HCT116 (cell line): Measurements from ENCODE around the gene C2CD3. TPM values are rescaled to one million over a fixed set of nuclear protein-coding genes. Genes with fewer than 3 reads are reported as not detected.

Experiments
- ATAC-seq: fragments of 200-7000 bp; cut with Tn5 transposase; 2 replicates; pipeline ENCODE4 v1.9.1; 2020; ENCODE audit warnings: mild to moderate bottlenecking, moderate library complexity
- BruUV-seq: library from RNA; stranded (reverse); fragments of 400-500 nt; replicated peaks from 2 replicates; lab custom pipeline; 2021; lab: Mats Ljungman, UMichigan
- CTCF ChIA-PET: fragments of 300-600 bp; sonication (Branson Sonifier 250); formaldehyde crosslinking; loops from one replicate; lab custom pipeline; 2021; ENCODE audit warnings: antibody characterized with exemption; lab: Charles Lee
- POLR2A ChIA-PET: fragments of 300-600, 350-600 bp; sonication (Branson Sonifier 250); formaldehyde crosslinking; loops from one replicate; lab custom pipeline; 2021; ENCODE audit warnings: antibody characterized with exemption; lab: Charles Lee
- RAD21 ChIA-PET, 2 experiments: fragments of 300-600 bp; sonication (Branson Sonifier 250); formaldehyde crosslinking; loops; one replicate each; lab custom pipeline; 2023; ENCODE audit warnings: low total read pairs in 2 of 2; ENCODE audit not compliant: uncharacterized antibody in 2 of 2, unreplicated experiment in 2 of 2, low non-redundant PET in 1 of 2; lab: Charles Lee
- DNase-seq: peaks from one replicate; pipeline ENCODE4 v3.0.0-alpha.2; 2010; ENCODE audit warnings: low read depth, low spot score
- H2AFZ ChIP-seq: fragments of 200-600 bp; shearing (Covaris generic), sonication (generic); 2 replicates; pipeline ENCODE4 v1.6.1; 2017; ENCODE audit warnings: low read depth, mixed run types, mixed read lengths, antibody characterized with exemption, low read length; ENCODE audit not compliant: poor library complexity, severe bottlenecking
- H3K27ac ChIP-seq: 2 replicates; pipeline ENCODE4 v1.5.1; 2012; ENCODE audit warnings: low read depth, low read length
- H3K27me3 ChIP-seq: fragments of 200-600 bp; sonication (generic); 2 replicates; pipeline ENCODE4 v1.6.1; 2016; ENCODE audit warnings: mixed run types, low read length, mixed read lengths; ENCODE audit not compliant: insufficient read depth
- H3K36me3 ChIP-seq, 2 experiments: fragments of 200-500 bp in 1 of 2; fragments of 200-600 bp in 1 of 2; sonication (Bioruptor generic) in 1 of 2; sonication (generic) in 1 of 2; 2 replicates each; pipeline versions ENCODE4 v1.5.1 to v1.6.1; 2014 to 2016; ENCODE audit warnings: low read length in 2 of 2, inconsistent platforms in 1 of 2, mixed read lengths in 1 of 2, mixed run types in 1 of 2; ENCODE audit not compliant: insufficient read depth in 2 of 2, control insufficient read depth in 1 of 2
- H3K4me1 ChIP-seq, 2 experiments: fragments of 200-600 bp in 1 of 2; sonication (generic) in 1 of 2; 2 replicates each; pipeline versions ENCODE4 v1.5.1 to v1.6.1; 2012 to 2017; ENCODE audit warnings: low read length in 2 of 2, inconsistent platforms in 1 of 2, mild to moderate bottlenecking in 1 of 2, mixed read lengths in 1 of 2, mixed run types in 1 of 2, moderate library complexity in 1 of 2; ENCODE audit not compliant: insufficient read depth in 2 of 2, control insufficient read depth in 1 of 2
- H3K4me2 ChIP-seq: fragments of 200-600 bp; sonication (generic); 2 replicates; pipeline ENCODE4 v1.6.1; 2017; ENCODE audit warnings: mixed run types, low read length, mixed read lengths
- H3K4me3 ChIP-seq, 2 experiments: fragments of 200-600 bp in 1 of 2; sonication (generic) in 1 of 2; replicated peaks in 1 of 2; 2 replicates each; pipeline ENCODE4 v1.5.1; 2011 to 2016; ENCODE audit warnings: low read length in 2 of 2, control low read depth in 1 of 2, low read depth in 1 of 2, mild to moderate bottlenecking in 1 of 2, mixed read lengths in 1 of 2, mixed run types in 1 of 2
- H3K79me2 ChIP-seq: fragments of 200-600 bp; sonication (generic); 2 replicates; pipeline ENCODE4 v1.6.1; 2017; ENCODE audit warnings: mild to moderate bottlenecking, mixed run types, low read length, moderate library complexity, mixed read lengths; ENCODE audit not compliant: insufficient read depth
- H3K9ac ChIP-seq: fragments of 200-600 bp; sonication (generic); 2 replicates; pipeline ENCODE4 v1.6.1; 2016; ENCODE audit warnings: low read length, mixed read lengths
- H3K9me2 ChIP-seq: fragments of 200-600 bp; sonication (generic), shearing (Covaris generic); 2 replicates; pipeline ENCODE4 v1.6.1; 2017; ENCODE audit warnings: mixed run types, mild to moderate bottlenecking, moderate library complexity; ENCODE audit not compliant: insufficient read depth
- H3K9me3 ChIP-seq, 2 experiments: fragments of 200-500 bp in 1 of 2; fragments of 200-600 bp in 1 of 2; sonication (Bioruptor generic) in 1 of 2; sonication (generic) in 1 of 2; 2 replicates each; pipeline ENCODE4 v1.6.1; 2014 to 2017; ENCODE audit warnings: low read length in 2 of 2, mixed read lengths in 2 of 2, inconsistent platforms in 1 of 2, low read depth in 1 of 2, mild to moderate bottlenecking in 1 of 2, mixed run types in 1 of 2, moderate library complexity in 1 of 2; ENCODE audit not compliant: control insufficient read depth in 1 of 2, insufficient read depth in 1 of 2
- H4K20me1 ChIP-seq: fragments of 200-600 bp; sonication (generic), shearing (Covaris generic); 2 replicates; pipeline ENCODE4 v1.6.1; 2017; ENCODE audit warnings: mixed run types, mild to moderate bottlenecking, moderate library complexity; ENCODE audit not compliant: insufficient read depth
- CEBPB ChIP-seq: IDR thresholded peaks from 2 replicates; pipeline ENCODE4 v1.6.1; 2012; ENCODE audit warnings: low read depth
- ELF1 ChIP-seq: IDR thresholded peaks from 2 replicates; pipeline ENCODE4 v1.6.1; 2012; ENCODE audit warnings: low read depth, borderline replicate concordance
- JUND ChIP-seq: IDR thresholded peaks from 2 replicates; pipeline ENCODE4 v1.6.1; 2012
- SP1 ChIP-seq: IDR thresholded peaks from 2 replicates; pipeline ENCODE4 v1.6.1; 2012; ENCODE audit warnings: low read depth
- intact Hi-C: fragments of 100-400 bp; cut with micrococcal nuclease; formaldehyde crosslinking; loops from 2 replicates; pipeline ENCODE4 v1.10.0; 2022
- total RNA-seq: library from RNA; stranded (reverse); gene quantifications from one replicate; pipeline ENCODE4 v1.2.1, GENCODE V29; 2021; ENCODE audit not compliant: unreplicated experiment

The C2CD3 gene
- total RNA-seq, 1 experiment from 2014 or later, result 30.6 TPM

DNA sequence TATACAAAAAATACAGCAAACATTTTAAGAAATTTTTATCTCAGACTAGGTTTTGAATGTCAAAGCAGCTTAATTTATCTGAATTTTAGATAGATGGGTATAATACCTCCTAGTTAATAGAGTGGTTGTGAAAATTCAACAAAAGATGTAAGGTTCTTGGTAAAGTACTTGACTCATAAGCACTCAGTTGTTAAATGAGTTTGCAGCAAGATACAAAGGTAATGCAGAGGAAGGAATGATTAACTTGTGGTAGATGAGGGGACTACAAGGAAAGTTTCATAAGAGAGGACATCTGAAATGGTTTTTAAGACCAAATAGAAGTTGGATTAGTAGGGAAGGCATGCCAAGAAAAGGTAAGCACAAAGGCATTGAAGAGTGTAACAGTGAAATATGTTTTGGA lies 37.7 kb upstream of the C2CD3 start:
- CTCF ChIA-PET, result interaction anchor here (0.8 kb wide), 1 partner anchor 13 kb away, joined by 3 read pairs; no protein-coding TSS in a partner anchor
- Histone ChIP-seq H3K27me3 (no peaks in the 10 kb centered on the region), H2AFZ (no peak overlapping the region), H4K20me1 (no peaks in the 10 kb centered on the region), H3K36me3 (peaks cover 2 to 22% of the 10 kb centered on the region in 2 experiments), H3K4me3 (no peak overlapping the region), H3K4me2 (no peak overlapping the region), H3K9ac (no peak overlapping the region), H3K27ac (no peak overlapping the region), H3K9me3 (no peaks in the 10 kb centered on the region), H3K9me2 (no peaks in the 10 kb centered on the region), H3K79me2 (peaks cover 10% of the 10 kb centered on the region; the same call in 1 of the 2 replicates), H3K4me1 (no peaks in the 10 kb centered on the region)
- RAD21 ChIA-PET, result no interaction called here
- no peak for DNase-seq
- POLR2A ChIA-PET, result interaction anchor here (1.2 kb wide), 1 partner anchor 8 kb away, joined by 3 read pairs; no protein-coding TSS in a partner anchor
- intact Hi-C loops, result loop anchor here (10.0 kb wide), 1 partner anchor 244 kb away; no protein-coding TSS in a partner anchor
- ATAC-seq, result no peak
- no TSS peak for BruUV-seq
- no peak for TF ChIP-seq JUND
- TF ChIP-seq ELF1, result no peak
- no peak for TF ChIP-seq SP1

DNA sequence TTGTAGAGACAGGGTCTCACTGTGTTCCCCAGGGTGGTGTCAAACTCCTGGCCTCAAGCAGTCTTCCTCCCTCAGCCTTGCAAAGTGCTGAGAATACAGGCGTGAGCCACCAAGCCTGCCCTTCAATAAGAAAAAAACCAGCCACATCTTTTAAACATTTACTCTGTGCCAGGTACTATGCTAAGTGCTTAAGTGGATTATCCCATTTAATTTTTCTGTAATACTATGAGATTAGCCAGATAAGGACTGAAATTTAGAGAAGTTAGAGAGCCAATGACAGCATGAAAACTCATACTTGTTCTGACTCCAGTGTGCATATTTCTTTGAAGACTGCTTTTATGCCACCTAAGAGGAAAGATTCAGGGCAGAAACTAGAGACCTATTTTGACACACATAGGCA lies 35.9 kb upstream of the C2CD3 start:
- no TSS peak for BruUV-seq
- RAD21 ChIA-PET, result no interaction called here
- no peak overlapping the region for H3K27ac ChIP-seq
- no peaks in the 10 kb centered on the region for H3K9me3 ChIP-seq
- CTCF ChIA-PET, result no interaction called here
- peaks cover 2 to 16% of the 10 kb centered on the region in 2 experiments for H3K36me3 ChIP-seq
- H3K9me2 ChIP-seq, result no peaks in the 10 kb centered on the region
- H2AFZ ChIP-seq, result no peak overlapping the region
- peaks cover 23% of the 10 kb centered on the region for H3K79me2 ChIP-seq
- H3K9ac ChIP-seq, result no peak overlapping the region
- TF ChIP-seq CEBPB, result no peak
- TF ChIP-seq, all 23 proteins: peak for 0
- no peak overlapping the region for H3K4me2 ChIP-seq
- no peak for ATAC-seq
- POLR2A ChIA-PET, result no interaction called here
- no peaks in the 10 kb centered on the region for H3K4me1 ChIP-seq
- no peaks in the 10 kb centered on the region for H4K20me1 ChIP-seq
- no peak for DNase-seq
- no peaks in the 10 kb centered on the region for H3K27me3 ChIP-seq
- intact Hi-C loops, result loop anchor here (10.0 kb wide), 1 partner anchor 242 kb away; no protein-coding TSS in a partner anchor
- H3K4me3 ChIP-seq, result no peak overlapping the region
